DOHH2 (cell line): ENCODE results near the gene KLHL41.
"Not testable (repeated sequence)": the region's sequence is repeated elsewhere in the genome, so short reads cannot be mapped to it uniquely, and the experiment has no call there.

Experiments
- H3F3A ChIP-seq: fragments of 200-600 bp; sonication (generic), shearing (Covaris generic); 2 replicates; pipeline ENCODE4 v1.6.0; 2016; ENCODE audit warnings: antibody characterized with exemption, mild to moderate bottlenecking; ENCODE audit not compliant: control insufficient read depth, insufficient read depth
- H3K27ac ChIP-seq: fragments of 200-600 bp; sonication (generic); 2 replicates; pipeline ENCODE4 v1.5.1; 2014; ENCODE audit warnings: low read depth, mild to moderate bottlenecking, low read length, moderate library complexity
- H3K27me3 ChIP-seq: fragments of 200-600 bp; sonication (generic); 2 replicates; pipeline ENCODE4 v1.6.1; 2014; ENCODE audit warnings: mild to moderate bottlenecking, low read length, mixed read lengths; ENCODE audit not compliant: control insufficient read depth
- H3K36me3 ChIP-seq: fragments of 200-600 bp; sonication (generic); 2 replicates; pipeline ENCODE4 v1.6.1; 2014; ENCODE audit warnings: mild to moderate bottlenecking, low read length, moderate library complexity, mixed read lengths; ENCODE audit not compliant: control insufficient read depth
- H3K4me1 ChIP-seq: fragments of 200-600 bp; sonication (generic); 2 replicates; pipeline ENCODE4 v1.6.1; 2014; ENCODE audit warnings: mild to moderate bottlenecking, low read length, mixed read lengths; ENCODE audit not compliant: control insufficient read depth
- H3K4me2 ChIP-seq: fragments of 200-600 bp; sonication (generic); 2 replicates; pipeline ENCODE4 v1.6.0; 2014; ENCODE audit warnings: mild to moderate bottlenecking, low read length, moderate library complexity
- H3K4me3 ChIP-seq: fragments of 200-600 bp; sonication (generic); 2 replicates; pipeline ENCODE4 v1.5.1; 2014; ENCODE audit warnings: mild to moderate bottlenecking, low read length, mixed read lengths
- H3K79me2 ChIP-seq: fragments of 200-600 bp; sonication (generic); 2 replicates; pipeline ENCODE4 v1.6.1; 2014; ENCODE audit warnings: mild to moderate bottlenecking, low read length, mixed read lengths; ENCODE audit not compliant: control insufficient read depth
- H3K9me2 ChIP-seq: fragments of 200-600 bp; sonication (generic); replicated peaks from 2 replicates; pipeline ENCODE4 v1.6.1; 2014; ENCODE audit warnings: mild to moderate bottlenecking, low read length, mixed read lengths; ENCODE audit not compliant: control insufficient read depth
- H3K9me3 ChIP-seq: fragments of 200-600 bp; sonication (generic); 2 replicates; pipeline ENCODE4 v1.6.1; 2014; ENCODE audit warnings: antibody characterized with exemption, low read length, mixed read lengths; ENCODE audit not compliant: control insufficient read depth, insufficient read depth
- H4K20me1 ChIP-seq: fragments of 200-600 bp; sonication (generic); 2 replicates; pipeline ENCODE4 v1.6.0; 2014; ENCODE audit warnings: low read depth, mild to moderate bottlenecking, antibody characterized with exemption, low read length, moderate library complexity; ENCODE audit not compliant: control insufficient read depth, insufficient read depth
- EZH2phosphoT487 ChIP-seq: fragments of 200-600 bp; sonication (generic); IDR thresholded peaks from 2 replicates; pipeline ENCODE4 v1.6.1; 2017; ENCODE audit warnings: borderline replicate concordance, mild to moderate bottlenecking, antibody characterized with exemption, low read length, moderate library complexity, mixed read lengths
- TF ChIP-seq, protein P1 (sequence below): fragments of 200-600 bp; sonication (generic); IDR thresholded peaks from one replicate; pipeline ENCODE4 v1.5.1; 2014; ENCODE audit warnings: antibody characterized with exemption, mild to moderate bottlenecking, low read depth, low read length; ENCODE audit not compliant: poor library complexity, severe bottlenecking

Gene KLHL41

DNA sequence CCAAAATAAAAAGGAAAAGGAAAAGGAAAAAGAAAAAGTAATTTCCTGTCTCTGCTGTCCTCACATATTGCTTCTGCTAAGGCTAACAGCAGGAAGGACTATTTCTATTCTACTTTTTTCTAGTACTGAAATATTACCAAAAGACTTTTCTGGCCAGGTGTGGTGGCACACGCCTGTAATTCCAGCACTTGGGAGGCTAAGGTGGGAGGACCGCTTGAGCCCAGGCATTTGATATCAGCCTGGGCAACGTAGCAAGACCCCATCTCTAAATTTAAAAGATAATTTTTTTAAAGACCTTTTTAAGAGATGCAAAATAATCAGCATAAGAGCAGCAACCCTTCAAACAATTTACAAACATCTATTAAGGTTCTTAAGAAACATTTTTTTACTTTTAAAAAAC is 32.9 kb downstream of the KLHL41 start:
- Histone ChIP-seq H3F3A (no peaks in the 10 kb centered on the region), H4K20me1 (no peaks in the 10 kb centered on the region), H3K27me3 (no peaks in the 10 kb centered on the region), H3K9me3 (no peaks in the 10 kb centered on the region), H3K27ac (no peak overlapping the region), H3K4me3 (no peak overlapping the region), H3K4me1 (no peaks in the 10 kb centered on the region), H3K79me2 (no peaks in the 10 kb centered on the region), H3K36me3 (peaks cover 4% of the 10 kb centered on the region; the same call in 1 of the 2 replicates), H3K9me2 (no peaks in the 10 kb centered on the region), H3K4me2 (no peak overlapping the region)
- no peak for TF ChIP-seq EZH2phosphoT487
- TF ChIP-seq, protein P1, sequence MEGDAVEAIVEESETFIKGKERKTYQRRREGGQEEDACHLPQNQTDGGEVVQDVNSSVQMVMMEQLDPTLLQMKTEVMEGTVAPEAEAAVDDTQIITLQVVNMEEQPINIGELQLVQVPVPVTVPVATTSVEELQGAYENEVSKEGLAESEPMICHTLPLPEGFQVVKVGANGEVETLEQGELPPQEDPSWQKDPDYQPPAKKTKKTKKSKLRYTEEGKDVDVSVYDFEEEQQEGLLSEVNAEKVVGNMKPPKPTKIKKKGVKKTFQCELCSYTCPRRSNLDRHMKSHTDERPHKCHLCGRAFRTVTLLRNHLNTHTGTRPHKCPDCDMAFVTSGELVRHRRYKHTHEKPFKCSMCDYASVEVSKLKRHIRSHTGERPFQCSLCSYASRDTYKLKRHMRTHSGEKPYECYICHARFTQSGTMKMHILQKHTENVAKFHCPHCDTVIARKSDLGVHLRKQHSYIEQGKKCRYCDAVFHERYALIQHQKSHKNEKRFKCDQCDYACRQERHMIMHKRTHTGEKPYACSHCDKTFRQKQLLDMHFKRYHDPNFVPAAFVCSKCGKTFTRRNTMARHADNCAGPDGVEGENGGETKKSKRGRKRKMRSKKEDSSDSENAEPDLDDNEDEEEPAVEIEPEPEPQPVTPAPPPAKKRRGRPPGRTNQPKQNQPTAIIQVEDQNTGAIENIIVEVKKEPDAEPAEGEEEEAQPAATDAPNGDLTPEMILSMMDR, result no peak

DNA sequence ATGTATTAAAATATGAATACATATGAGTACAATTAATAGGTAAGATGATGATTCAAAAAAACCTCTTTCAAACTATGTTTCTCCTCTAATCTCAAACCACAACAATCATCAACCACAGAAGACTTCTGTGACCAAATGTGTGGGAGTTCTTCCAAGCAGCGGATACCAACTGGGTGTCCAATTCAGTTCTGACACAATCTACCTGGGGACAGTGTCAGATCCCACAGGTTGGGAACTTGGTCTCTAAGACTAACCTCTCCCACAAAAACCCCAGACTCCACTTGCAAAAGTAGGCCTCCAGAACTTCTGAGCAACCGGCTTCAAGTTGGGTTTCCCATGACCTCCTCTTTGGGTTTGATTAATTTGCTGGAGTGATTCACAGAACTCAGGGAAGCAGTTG is 37.3 kb downstream of the KLHL41 start:
- Histone ChIP-seq H3K36me3 (peaks cover 7% of the 10 kb centered on the region; the same call in 1 of the 2 replicates), H3K27ac (no peak overlapping the region), H3K9me3 (no peaks in the 10 kb centered on the region), H3K4me3 (no peak overlapping the region), H3K9me2 (no peaks in the 10 kb centered on the region), H3K4me2 (no peak overlapping the region), H3K79me2 (no peaks in the 10 kb centered on the region), H3F3A (no peaks in the 10 kb centered on the region), H3K4me1 (no peaks in the 10 kb centered on the region), H3K27me3 (no peaks in the 10 kb centered on the region), H4K20me1 (no peaks in the 10 kb centered on the region)
- no peak for TF ChIP-seq EZH2phosphoT487
- TF ChIP-seq, protein P1, result no peak

DNA sequence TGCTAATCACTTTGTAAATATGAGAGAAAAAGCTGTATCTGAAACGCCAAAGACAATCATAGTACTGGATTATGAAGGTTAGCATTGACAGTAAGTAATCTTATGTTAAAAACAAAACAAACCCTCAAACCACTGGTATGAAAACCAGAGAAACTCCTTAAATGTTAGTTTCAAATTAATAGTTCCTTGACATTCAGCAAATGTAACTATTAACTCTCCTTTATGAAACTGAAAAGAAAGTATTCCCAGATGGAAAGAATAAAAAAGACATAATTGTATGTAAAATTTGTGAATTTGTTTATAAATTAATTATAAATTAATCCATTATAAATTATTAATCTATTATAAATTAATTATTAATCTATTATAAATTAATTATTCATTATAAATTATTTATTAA is 51.9 kb downstream of the KLHL41 start:
- no peaks in the 10 kb centered on the region for H4K20me1 ChIP-seq
- no peaks in the 10 kb centered on the region for H3K9me2 ChIP-seq
- H3K27ac ChIP-seq, result no peak overlapping the region
- no peaks in the 10 kb centered on the region for H3K4me1 ChIP-seq
- H3K36me3 ChIP-seq, result peaks cover 8% of the 10 kb centered on the region
- H3K9me3 ChIP-seq, result no peaks in the 10 kb centered on the region
- no peak overlapping the region for H3K4me2 ChIP-seq
- TF ChIP-seq, protein P1, result no peak
- no peaks in the 10 kb centered on the region for H3K27me3 ChIP-seq
- no peak overlapping the region for H3K4me3 ChIP-seq
- H3F3A ChIP-seq, result peaks cover 8% of the 10 kb centered on the region; the same call in 1 of the 2 replicates
- no peaks in the 10 kb centered on the region for H3K79me2 ChIP-seq

DNA sequence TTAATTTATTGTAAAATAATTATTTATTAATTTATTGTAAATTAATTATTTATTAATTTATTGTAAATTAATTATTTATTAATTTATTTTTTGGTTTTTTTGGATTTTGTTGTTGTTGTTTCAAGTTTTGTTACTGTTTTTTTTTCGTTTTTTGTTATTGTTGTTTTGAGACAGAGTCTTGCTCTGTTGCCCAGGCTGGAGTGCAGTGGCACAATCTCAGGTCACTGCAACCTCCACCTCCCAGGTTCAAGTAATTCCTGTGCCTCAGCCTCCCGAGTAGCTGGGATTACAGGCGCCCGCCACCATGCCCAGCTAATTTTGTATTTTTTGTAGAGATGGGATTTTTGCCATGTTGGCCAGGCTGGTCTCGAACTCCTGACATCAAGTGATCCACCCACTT is 52.6 kb downstream of the KLHL41 start:
- H3K36me3 ChIP-seq, H3K9me3 ChIP-seq, H3K9me2 ChIP-seq, H3F3A ChIP-seq, H4K20me1 ChIP-seq, H3K27ac ChIP-seq, H3K4me3 ChIP-seq, H3K4me1 ChIP-seq, H3K79me2 ChIP-seq, H3K4me2 ChIP-seq, H3K27me3 ChIP-seq: not testable (repeated sequence)
